T-cell (primary cell): ENCODE data around the gene KIAA1755. TPM values are rescaled to one million over a fixed set of nuclear protein-coding genes. Genes with fewer than 3 reads are reported as not detected.

Experiments used
- ATAC-seq, 4 experiments: fragments of 200-7000 bp in 3 of 4; fragments of 150-1000 bp in 1 of 4; cut with Tn5 transposase; replicated peaks in 1 of 4; 1 replicate in 3 of 4; 2 replicates in 1 of 4; pipeline ENCODE4 v1.10.0; 2021; ENCODE audit warnings: moderate library complexity in 3 of 4, mild to moderate bottlenecking in 2 of 4, moderate number of reproducible peaks in 1 of 4
- CTCF ChIA-PET, 2 donors: fragments of 300-600 bp; sonication (Branson Sonifier 250); formaldehyde crosslinking; loops; one replicate each; lab custom pipeline; 2022; ENCODE audit warnings: antibody characterized with exemption in 2 of 2; lab: Charles Lee
- POLR2A ChIA-PET, 2 donors: fragments of 300-600 bp; sonication (Branson Sonifier 250); formaldehyde crosslinking; loops; one replicate each; lab custom pipeline; 2022; ENCODE audit warnings: antibody characterized with exemption in 2 of 2; lab: Charles Lee
- DNase-seq, 35 experiments: peaks; one replicate each; pipeline versions ENCODE4 v3.0.0 to v3.0.0-alpha.2; 2013 to 2023
- H3K27ac ChIP-seq: one replicate; pipeline ENCODE4 v1.5.1; 2013; ENCODE audit warnings: low read length
- H3K27me3 ChIP-seq, 2 experiments: replicated peaks in 1 of 2; 1 replicate in 1 of 2; 2 replicates in 1 of 2; pipeline versions ENCODE4 v1.6.1 to v1.7.0; 2013; ENCODE audit warnings: low read length in 1 of 2, mixed read lengths in 1 of 2; ENCODE audit not compliant: control insufficient read depth in 2 of 2, insufficient read depth in 2 of 2; ENCODE audit errors: extremely low read depth in 1 of 2
- H3K36me3 ChIP-seq, 2 donors: 1 replicate in 1 of 2; 2 replicates in 1 of 2; pipeline versions ENCODE4 v1.6.1 to v1.7.0; 2013; ENCODE audit warnings: low read length in 1 of 2; ENCODE audit not compliant: control insufficient read depth in 2 of 2, insufficient read depth in 1 of 2; ENCODE audit errors: extremely low read depth in 1 of 2
- H3K4me1 ChIP-seq, 2 experiments: 1 replicate in 1 of 2; 2 replicates in 1 of 2; pipeline versions ENCODE4 v1.6.1 to v1.7.0; 2013; ENCODE audit warnings: low read length in 2 of 2, mixed read lengths in 1 of 2; ENCODE audit not compliant: insufficient read depth in 2 of 2, control insufficient read depth in 1 of 2; ENCODE audit errors: extremely low read depth in 1 of 2
- H3K4me3 ChIP-seq, 2 donors: 1 replicate in 1 of 2; 2 replicates in 1 of 2; pipeline versions ENCODE4 v1.5.1 to v1.7.0; 2013; ENCODE audit warnings: mild to moderate bottlenecking in 2 of 2, low read length in 1 of 2, moderate library complexity in 1 of 2; ENCODE audit not compliant: control insufficient read depth in 1 of 2; ENCODE audit errors: extremely low read depth in 1 of 2
- H3K9me3 ChIP-seq: 2 replicates; pipeline ENCODE4 v1.7.0; 2013
- H3K27ac Mint-ChIP-seq, 2 donors: one replicate each; pipeline ENCODE4 v1.8.0; 2020 to 2021; ENCODE audit warnings: mild to moderate bottlenecking in 2 of 2, mixed read lengths in 2 of 2
- H3K27me3 Mint-ChIP-seq, 2 donors: one replicate each; pipeline ENCODE4 v1.8.0; 2021 to 2022; ENCODE audit warnings: mixed read lengths in 2 of 2
- H3K36me3 Mint-ChIP-seq: one replicate; pipeline ENCODE4 v1.8.0; 2021; ENCODE audit warnings: mixed read lengths
- H3K4me1 Mint-ChIP-seq, 3 donors: one replicate each; pipeline ENCODE4 v1.8.0; 2020 to 2022; ENCODE audit warnings: mixed read lengths in 3 of 3, mild to moderate bottlenecking in 1 of 3
- H3K4me3 Mint-ChIP-seq, 3 donors: one replicate each; pipeline ENCODE4 v1.8.0; 2020 to 2022; ENCODE audit warnings: mild to moderate bottlenecking in 3 of 3, mixed read lengths in 3 of 3, moderate library complexity in 3 of 3
- H3K9me3 Mint-ChIP-seq, 3 donors: one replicate each; pipeline ENCODE4 v1.8.0; 2020 to 2022; ENCODE audit warnings: mixed read lengths in 3 of 3
- WGBS: methylation state at CpG from one replicate; pipeline ENCODE4 v1.1.5; 2013; ENCODE audit warnings: missing lambda C conversion rate; ENCODE audit not compliant: insufficient coverage; 5-methylcytosine and 5-hydroxymethylcytosine counted together
- total RNA-seq, 35 experiments: library from RNA in 6 of 35; stranded (reverse) in 6 of 35; fragments of 120-200 nt in 1 of 35; gene quantifications; one replicate each; pipeline versions ENCODE4 v1.2.1 to v1.2.4 and lab custom pipeline; 2013 to 2026

Gene KIAA1755
- total RNA-seq, 5 donors from 2014 or later (not counting 1 experiment from before 2014, with no cell fraction given) = not detected

GRCh38 chr20:38277285-38277684 lies 16.8 kb upstream of the KIAA1755 start:
- no peaks in the 10 kb centered on the region for H3K9me3 Mint-ChIP-seq
- no peak overlapping the region for H3K27ac Mint-ChIP-seq

GRCh38 chr20:38275815-38276550 lies 15.4 kb upstream of the KIAA1755 start:
- H3K4me1 Mint-ChIP-seq = no peaks in the 10 kb centered on the region
- no CpG with 5 or more reads among the region's 12 CpGs for WGBS
- no peaks in the 10 kb centered on the region for H3K4me1 ChIP-seq
- ATAC-seq = no peak
- peaks cover 6 to 14% of the 10 kb centered on the region in 2 donors for H3K27me3 Mint-ChIP-seq
- H3K9me3 Mint-ChIP-seq = no peaks in the 10 kb centered on the region
- CTCF ChIA-PET = no interaction called here
- H3K27ac ChIP-seq = no peak overlapping the region
- no peak overlapping the region for H3K4me3 Mint-ChIP-seq
- H3K9me3 ChIP-seq = no peaks in the 10 kb centered on the region
- H3K36me3 ChIP-seq = no peaks in the 10 kb centered on the region
- no peak overlapping the region for H3K4me3 ChIP-seq
- POLR2A ChIA-PET = no interaction called here
- peaks cover 0 to 5% of the 10 kb centered on the region in 2 experiments for H3K27me3 ChIP-seq
- no peak overlapping the region for H3K27ac Mint-ChIP-seq
- no peak for DNase-seq
- H3K36me3 Mint-ChIP-seq = no peaks in the 10 kb centered on the region

More at GRCh38 chr20:38277285-38277684, 16.8 kb upstream of the KIAA1755 start:
- CTCF ChIA-PET = no interaction called here
- no peaks in the 10 kb centered on the region for H3K4me1 Mint-ChIP-seq
- no peaks in the 10 kb centered on the region for H3K36me3 Mint-ChIP-seq
- Histone ChIP-seq H3K27ac (no peak overlapping the region), H3K9me3 (no peaks in the 10 kb centered on the region), H3K27me3 (no peaks in the 10 kb centered on the region), H3K4me1 (no peaks in the 10 kb centered on the region), H3K4me3 (no peak overlapping the region), H3K36me3 (no peaks in the 10 kb centered on the region)
- no peak for DNase-seq
- POLR2A ChIA-PET = no interaction called here
- ATAC-seq = no peak
- peaks cover 6 to 9% of the 10 kb centered on the region in 2 donors for H3K27me3 Mint-ChIP-seq
- no CpG with 5 or more reads among the region's 5 CpGs for WGBS
- H3K4me3 Mint-ChIP-seq = no peak overlapping the region

- Mint-ChIP-seq H3K36me3 (no peaks in the 10 kb centered on the region), H3K27me3 (peaks cover 19 to 23% of the 10 kb centered on the region in 2 donors), H3K9me3 (no peaks in the 10 kb centered on the region), H3K27ac (no peak overlapping the region), H3K4me1 (no peaks in the 10 kb centered on the region), H3K4me3 (no peak overlapping the region)
- ChIA-PET POLR2A (no interaction called here), CTCF (no interaction called here)
- Histone ChIP-seq H3K36me3 (no peaks in the 10 kb centered on the region), H3K27ac (no peak overlapping the region), H3K4me3 (no peak overlapping the region), H3K4me1 (no peaks in the 10 kb centered on the region), H3K9me3 (no peaks in the 10 kb centered on the region), H3K27me3 (peaks cover 0 to 15% of the 10 kb centered on the region in 2 experiments)
- no peak for ATAC-seq
- WGBS = no CpG with 5 or more reads among the region's 2 CpGs
- DNase-seq = no peak
Observed at GRCh38 chr20:38272961-38273360, 12.4 kb upstream of the KIAA1755 start.

- CTCF ChIA-PET = no interaction called here
- no peaks in the 10 kb centered on the region for H3K4me1 ChIP-seq
- ATAC-seq (no peak), DNase-seq (no peak)
- Mint-ChIP-seq H3K27me3 (peaks cover 20 to 21% of the 10 kb centered on the region in 2 donors), H3K36me3 (no peaks in the 10 kb centered on the region), H3K9me3 (no peaks in the 10 kb centered on the region), H3K27ac (no peak overlapping the region), H3K4me1 (no peaks in the 10 kb centered on the region), H3K4me3 (no peak overlapping the region)
- 59% methylated on average over 2 of the region's 2 CpGs for WGBS
- no peaks in the 10 kb centered on the region for H3K9me3 ChIP-seq
- H3K36me3 ChIP-seq = no peaks in the 10 kb centered on the region
- POLR2A ChIA-PET = no interaction called here
- peaks cover 0 to 15% of the 10 kb centered on the region in 2 experiments for H3K27me3 ChIP-seq
- H3K4me3 ChIP-seq = no peak overlapping the region
- no peak overlapping the region for H3K27ac ChIP-seq
Observed at GRCh38 chr20:38272398-38272797, 11.9 kb upstream of the KIAA1755 start.

- Histone ChIP-seq H3K4me1 (no peaks in the 10 kb centered on the region), H3K36me3 (no peaks in the 10 kb centered on the region), H3K27ac (no peak overlapping the region), H3K27me3 (peaks cover 0 to 15% of the 10 kb centered on the region in 2 experiments), H3K4me3 (no peak overlapping the region), H3K9me3 (no peaks in the 10 kb centered on the region)
- H3K4me3 Mint-ChIP-seq = no peak overlapping the region
- WGBS = 100% methylated on average over 2 of the region's 2 CpGs
- no peaks in the 10 kb centered on the region for H3K36me3 Mint-ChIP-seq
- H3K27me3 Mint-ChIP-seq = peaks cover 19 to 22% of the 10 kb centered on the region in 2 donors
- H3K27ac Mint-ChIP-seq = no peak overlapping the region
- ChIA-PET CTCF (no interaction called here), POLR2A (no interaction called here)
- H3K4me1 Mint-ChIP-seq = no peaks in the 10 kb centered on the region
- DNase-seq (no peak), ATAC-seq (no peak)
- no peaks in the 10 kb centered on the region for H3K9me3 Mint-ChIP-seq
Observed at GRCh38 chr20:38271608-38272120, 11.1 kb upstream of the KIAA1755 start.

- ATAC-seq = no peak
- H3K4me1 ChIP-seq = no peaks in the 10 kb centered on the region
- 69% methylated on average over 3 of the region's 10 CpGs for WGBS
- H3K27ac Mint-ChIP-seq = no peak overlapping the region
- ChIA-PET POLR2A (no interaction called here), CTCF (no interaction called here)
- no peak overlapping the region for H3K4me3 Mint-ChIP-seq
- H3K4me3 ChIP-seq = no peak overlapping the region
- H3K4me1 Mint-ChIP-seq = no peaks in the 10 kb centered on the region
- no peaks in the 10 kb centered on the region for H3K36me3 Mint-ChIP-seq
- peaks cover 0 to 15% of the 10 kb centered on the region in 2 experiments for H3K27me3 ChIP-seq
- H3K9me3 Mint-ChIP-seq = no peaks in the 10 kb centered on the region
- H3K27me3 Mint-ChIP-seq = peaks cover 19 to 22% of the 10 kb centered on the region in 2 donors
- no peaks in the 10 kb centered on the region for H3K9me3 ChIP-seq
- H3K27ac ChIP-seq = no peak overlapping the region
- H3K36me3 ChIP-seq = no peaks in the 10 kb centered on the region
- no peak for DNase-seq
Observed at GRCh38 chr20:38270869-38271605, 10.5 kb upstream of the KIAA1755 start.
